ENCODE measurements around the gene NKX1-1.
"Not testable (repeated sequence)": the region's sequence is repeated elsewhere in the genome, so short reads cannot be mapped to it uniquely, and the experiment has no call there.

NKX1-1 gene

DNA sequence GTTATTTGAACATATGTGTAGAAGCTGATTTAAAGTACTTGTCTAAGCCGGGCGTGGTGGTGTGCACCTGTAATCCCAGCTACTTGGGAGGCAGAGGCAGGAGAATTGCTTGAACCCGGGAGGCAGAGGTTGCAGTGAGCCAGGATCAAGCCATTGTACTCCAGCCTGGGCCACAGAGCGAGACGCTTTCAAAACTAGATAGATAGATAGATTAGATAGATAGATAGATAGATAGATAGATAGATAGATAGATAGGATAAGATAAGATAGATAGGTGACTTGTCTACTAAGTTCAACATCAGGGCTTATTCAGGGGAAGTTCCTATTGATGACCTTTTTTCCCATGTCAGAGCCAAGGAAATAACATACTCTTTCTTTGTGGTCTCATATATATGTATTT is 12.9 kb downstream of the NKX1-1 start:
- H3K4me1 ChIP-seq (ENCODE audit: control insufficient read depth in 5 of 5, insufficient read depth in 5 of 5, low read length in 5 of 5); H3K27me3 ChIP-seq (ENCODE audit: control insufficient read depth in 5 of 5, insufficient read depth in 4 of 5, low read length in 5 of 5); H3K4me3 ChIP-seq (ENCODE audit: low read depth in 1 of 5, low read length in 5 of 5); H3K9ac ChIP-seq (ENCODE audit: low read length in 5 of 5); H3K27ac ChIP-seq (ENCODE audit: low read depth, low read length): not testable (repeated sequence)
- Histone ChIP-seq H3K36me3 (ENCODE audit: control insufficient read depth in 5 of 5, insufficient read depth in 5 of 5, low read length in 5 of 5) (peaks cover 15 to 53% (median 28%) of the 10 kb centered on the region in 5 donors), H3K9me3 (ENCODE audit: control insufficient read depth in 5 of 5, low read length in 5 of 5) (peaks cover 3 to 41% (median 18%) of the 10 kb centered on the region in 5 donors)

DNA sequence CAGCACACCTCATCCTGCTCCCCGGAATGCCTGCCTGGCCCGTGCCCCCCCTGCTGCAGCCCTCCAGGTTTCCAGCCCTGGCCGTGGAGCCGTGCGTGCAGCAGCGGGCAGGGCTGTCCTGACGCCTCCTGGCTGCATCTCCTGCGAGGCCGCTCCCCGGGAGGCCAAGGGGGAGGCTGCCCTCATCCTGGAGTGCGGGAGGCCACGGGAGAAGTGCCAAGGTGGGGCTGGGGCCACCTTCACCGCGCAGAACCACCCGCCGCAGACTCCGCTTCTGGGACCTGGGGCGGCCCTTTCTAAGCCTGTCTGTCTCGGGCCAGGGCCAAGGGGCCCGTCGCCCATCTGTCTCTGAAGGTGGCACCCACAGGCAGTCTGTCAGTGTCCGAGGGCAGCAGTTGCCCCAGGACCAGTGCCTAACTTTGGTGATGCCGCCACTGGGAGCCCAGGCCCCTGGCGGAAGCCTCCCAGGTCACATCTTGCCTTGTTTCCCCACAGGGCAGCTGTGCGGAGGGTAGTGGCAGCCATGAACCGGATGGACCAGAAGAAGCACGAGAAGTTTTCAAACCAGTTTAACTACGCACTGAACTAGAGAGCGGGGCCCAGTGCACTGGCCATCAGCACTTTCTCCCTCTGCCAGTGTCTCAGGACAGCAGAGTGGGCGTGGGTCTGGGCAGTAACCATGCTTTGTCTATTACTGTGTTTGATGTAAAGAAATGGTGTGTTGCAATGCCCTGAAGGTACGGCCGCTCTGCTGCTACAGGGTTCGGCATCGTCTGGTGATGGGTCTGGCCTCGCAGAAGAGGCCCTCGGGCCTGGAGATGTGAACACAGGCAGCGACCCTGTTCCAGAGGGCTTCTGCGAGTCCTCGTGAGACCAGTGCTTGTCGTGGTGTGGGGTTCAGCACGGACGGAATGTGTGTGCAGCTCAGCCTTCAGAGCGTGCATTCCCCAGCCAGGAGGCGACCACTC is 20.6 kb downstream of the NKX1-1 start:
- no peak overlapping the region for H3K4me3 ChIP-seq (ENCODE audit: low read depth in 1 of 5, low read length in 5 of 5)
- H3K27ac ChIP-seq (ENCODE audit: low read depth, low read length) = no peak overlapping the region
- H3K4me1 ChIP-seq (ENCODE audit: control insufficient read depth in 5 of 5, insufficient read depth in 5 of 5, low read length in 5 of 5) = no peaks in the 10 kb centered on the region
- no peak overlapping the region for H3K9ac ChIP-seq (ENCODE audit: low read length in 5 of 5)
- H3K9me3 ChIP-seq (ENCODE audit: control insufficient read depth in 5 of 5, low read length in 5 of 5) = peaks cover 5 to 10% (median 8%) of the 10 kb centered on the region in 5 donors
- H3K36me3 ChIP-seq (ENCODE audit: control insufficient read depth in 5 of 5, insufficient read depth in 5 of 5, low read length in 5 of 5) = peaks cover 10 to 74% (median 58%) of the 10 kb centered on the region in 5 donors
- no peaks in the 10 kb centered on the region for H3K27me3 ChIP-seq (ENCODE audit: control insufficient read depth in 5 of 5, insufficient read depth in 4 of 5, low read length in 5 of 5)

DNA sequence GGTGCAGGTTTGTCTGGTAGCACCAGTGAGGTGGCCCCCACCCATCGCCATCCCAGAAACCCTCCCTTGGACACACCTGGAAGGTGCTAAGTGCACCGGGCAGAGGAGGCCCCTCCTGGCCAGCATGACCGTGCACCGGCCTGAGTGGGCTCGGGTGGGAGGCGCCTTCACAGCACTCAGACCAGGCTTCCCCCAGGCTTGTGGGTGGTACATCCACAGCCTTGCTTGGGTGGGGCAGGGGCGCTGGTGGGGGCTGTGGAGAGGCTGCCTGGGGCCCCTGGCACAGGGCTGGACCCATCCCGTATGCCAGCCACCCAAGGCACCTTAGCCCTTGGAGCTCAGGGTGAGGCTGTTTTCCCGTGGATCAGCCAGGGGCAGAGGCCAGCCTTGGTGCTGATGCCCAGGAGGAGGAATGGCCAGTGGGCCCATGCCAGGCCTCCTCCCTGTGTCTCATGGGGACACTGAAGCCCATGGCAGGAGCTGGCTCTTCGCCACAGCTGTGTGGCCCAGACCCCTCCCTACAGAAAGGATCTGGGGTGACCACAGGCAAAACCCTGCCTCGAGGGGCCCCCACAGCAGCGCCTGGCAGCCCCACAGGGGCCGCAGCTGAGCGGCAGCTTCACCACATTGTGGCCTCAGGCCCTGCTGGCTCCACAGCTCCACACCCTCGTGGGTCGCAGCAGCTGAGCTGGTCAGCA is 21.4 kb downstream of the NKX1-1 start:
- peaks cover 5 to 10% (median 8%) of the 10 kb centered on the region in 5 donors for H3K9me3 ChIP-seq (ENCODE audit: control insufficient read depth in 5 of 5, low read length in 5 of 5)
- no peak overlapping the region for H3K27ac ChIP-seq (ENCODE audit: low read depth, low read length)
- no peaks in the 10 kb centered on the region for H3K4me1 ChIP-seq (ENCODE audit: control insufficient read depth in 5 of 5, insufficient read depth in 5 of 5, low read length in 5 of 5)
- no peak overlapping the region for H3K9ac ChIP-seq (ENCODE audit: low read length in 5 of 5)
- peaks cover 10 to 83% (median 60%) of the 10 kb centered on the region in 5 donors for H3K36me3 ChIP-seq (ENCODE audit: control insufficient read depth in 5 of 5, insufficient read depth in 5 of 5, low read length in 5 of 5)
- no peak overlapping the region for H3K4me3 ChIP-seq (ENCODE audit: low read depth in 1 of 5, low read length in 5 of 5)
- H3K27me3 ChIP-seq (ENCODE audit: control insufficient read depth in 5 of 5, insufficient read depth in 4 of 5, low read length in 5 of 5) = no peaks in the 10 kb centered on the region

DNA sequence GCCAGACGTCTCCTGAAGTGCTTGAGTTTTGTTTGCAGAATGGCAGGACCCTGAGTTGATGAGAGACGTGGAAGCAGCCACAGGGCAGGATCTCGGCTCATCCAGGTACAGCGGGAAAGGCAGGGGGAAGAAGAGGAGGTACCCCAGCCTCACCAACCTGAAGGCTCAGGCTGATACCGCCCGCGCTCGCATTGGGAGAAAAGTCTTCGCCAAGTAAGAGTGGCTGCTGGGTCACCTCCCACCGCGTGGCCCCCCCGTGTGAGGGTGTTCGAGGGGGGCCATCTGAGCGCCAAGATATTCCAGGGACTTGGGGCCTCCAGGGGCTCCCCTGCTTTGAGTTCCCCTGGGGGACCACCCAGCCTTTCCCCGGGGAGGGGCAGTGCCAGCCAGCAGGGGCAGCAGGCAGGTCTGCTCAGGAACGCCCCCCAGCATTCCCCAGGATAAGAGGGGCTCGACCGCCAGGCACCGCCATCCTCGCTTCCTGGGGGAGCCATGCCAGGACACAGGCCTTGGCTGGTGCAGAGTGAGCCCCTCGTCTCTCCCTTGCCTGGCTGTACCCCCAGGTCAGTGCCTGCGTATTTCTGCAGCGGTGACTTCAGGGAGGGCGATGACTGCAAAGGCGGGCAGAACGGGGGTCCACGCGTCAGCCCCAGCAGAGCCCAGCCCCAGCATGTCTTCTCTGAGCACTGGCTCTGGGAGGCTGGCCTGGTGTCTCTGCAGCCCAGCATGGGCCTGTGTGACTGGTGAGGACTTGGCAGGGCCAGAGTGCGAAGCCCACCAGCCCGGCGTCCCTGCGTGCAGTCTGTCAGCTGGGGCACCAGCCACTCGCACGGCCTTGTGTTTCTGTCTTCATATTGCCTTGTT is 22.3 kb downstream of the NKX1-1 start:
- H3K9ac ChIP-seq (ENCODE audit: low read length in 5 of 5) = no peak overlapping the region
- H3K36me3 ChIP-seq (ENCODE audit: control insufficient read depth in 5 of 5, insufficient read depth in 5 of 5, low read length in 5 of 5) = peaks cover 10 to 87% (median 60%) of the 10 kb centered on the region in 5 donors
- no peaks in the 10 kb centered on the region for H3K4me1 ChIP-seq (ENCODE audit: control insufficient read depth in 5 of 5, insufficient read depth in 5 of 5, low read length in 5 of 5)
- no peak overlapping the region for H3K27ac ChIP-seq (ENCODE audit: low read depth, low read length)
- H3K4me3 ChIP-seq (ENCODE audit: low read depth in 1 of 5, low read length in 5 of 5) = no peak overlapping the region
- H3K9me3 ChIP-seq (ENCODE audit: control insufficient read depth in 5 of 5, low read length in 5 of 5) = peaks cover 5 to 8% (median 7%) of the 10 kb centered on the region in 5 donors
- H3K27me3 ChIP-seq (ENCODE audit: control insufficient read depth in 5 of 5, insufficient read depth in 4 of 5, low read length in 5 of 5) = no peaks in the 10 kb centered on the region

DNA sequence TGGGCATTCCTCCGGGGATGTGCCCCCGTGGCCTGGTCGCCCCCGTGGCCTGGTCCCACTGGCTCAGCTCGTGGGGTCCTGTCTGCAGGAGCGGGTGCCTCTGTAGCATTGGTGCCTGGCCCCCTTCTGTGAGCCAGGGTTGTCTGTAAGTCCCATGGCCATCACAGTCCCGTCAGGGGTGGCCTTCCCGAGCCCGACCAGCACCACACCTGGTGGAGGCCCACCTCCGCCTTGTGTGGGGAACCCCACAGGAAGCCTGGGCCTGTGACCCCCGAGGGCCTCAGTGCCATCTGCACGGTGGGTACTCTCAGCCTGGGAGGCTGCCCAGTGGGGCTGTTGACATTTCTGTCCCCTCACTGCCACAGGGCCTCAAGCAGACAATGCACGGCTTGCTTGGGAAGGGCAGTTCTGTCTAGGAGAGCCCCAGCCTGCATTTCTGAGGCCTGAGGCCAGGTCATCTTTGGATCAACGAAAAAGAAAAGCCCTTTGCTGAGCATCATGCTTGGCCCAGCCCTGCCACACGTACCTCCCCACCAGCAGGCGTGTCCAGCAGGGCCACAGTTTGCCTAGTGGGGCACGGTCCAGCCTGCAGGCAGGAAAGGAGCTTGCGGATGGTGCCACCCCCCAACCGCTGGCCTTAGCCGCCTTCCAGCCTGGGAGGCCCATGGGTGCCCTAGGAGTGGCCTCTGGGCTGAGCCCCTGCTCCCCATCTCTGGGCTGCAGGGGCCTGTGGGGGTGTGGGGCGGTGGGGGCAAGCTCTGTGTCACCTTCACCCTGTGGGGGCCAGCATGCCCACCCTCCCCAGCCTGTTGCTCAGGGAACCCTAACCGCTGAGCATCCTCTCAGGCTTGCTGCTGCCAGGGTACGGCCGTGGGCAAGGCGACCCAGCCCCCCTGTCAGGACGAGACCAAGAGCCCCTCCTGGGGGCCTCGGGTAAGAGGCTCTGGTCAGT is 23.2 kb downstream of the NKX1-1 start:
- Histone ChIP-seq H3K27me3 (ENCODE audit: control insufficient read depth in 5 of 5, insufficient read depth in 4 of 5, low read length in 5 of 5) (no peaks in the 10 kb centered on the region), H3K9ac (ENCODE audit: low read length in 5 of 5) (no peak overlapping the region), H3K9me3 (ENCODE audit: control insufficient read depth in 5 of 5, low read length in 5 of 5) (no peaks in the 10 kb centered on the region), H3K27ac (ENCODE audit: low read depth, low read length) (no peak overlapping the region), H3K4me1 (ENCODE audit: control insufficient read depth in 5 of 5, insufficient read depth in 5 of 5, low read length in 5 of 5) (no peaks in the 10 kb centered on the region), H3K4me3 (ENCODE audit: low read depth in 1 of 5, low read length in 5 of 5) (no peak overlapping the region), H3K36me3 (ENCODE audit: control insufficient read depth in 5 of 5, insufficient read depth in 5 of 5, low read length in 5 of 5) (peaks cover 4 to 90% (median 55%) of the 10 kb centered on the region in 5 donors)

DNA sequence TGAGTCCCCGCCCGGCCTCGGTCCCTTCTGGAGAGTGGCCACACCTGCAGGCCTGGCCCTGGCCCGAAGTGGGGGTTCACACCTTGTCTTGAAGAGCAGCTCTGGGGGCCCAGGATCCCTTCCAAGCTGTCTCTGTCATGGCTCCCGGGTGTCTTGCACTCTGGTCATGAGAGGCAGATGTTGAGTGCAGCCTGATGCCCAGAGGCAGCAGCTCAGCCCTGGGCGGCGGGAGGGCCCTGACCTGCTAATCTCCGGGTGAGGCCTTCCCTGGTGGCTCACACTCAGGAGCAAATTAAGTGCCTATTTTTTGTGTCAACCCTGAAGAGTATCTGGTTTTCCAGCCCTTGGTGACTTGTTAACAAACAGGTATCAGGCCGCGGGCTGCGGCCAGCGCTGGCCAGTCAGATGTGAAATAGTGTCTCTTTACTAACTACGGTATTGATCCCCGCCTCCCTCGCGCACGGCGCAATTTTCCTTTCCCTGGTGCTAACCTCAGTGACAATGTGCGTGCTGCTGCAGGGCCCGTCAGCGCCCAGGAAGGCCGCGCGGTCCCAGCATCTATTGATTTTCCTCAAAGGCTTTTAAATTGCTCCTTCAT is 24.2 kb downstream of the NKX1-1 start:
- Histone ChIP-seq H3K27ac (ENCODE audit: low read depth, low read length) (no peak overlapping the region), H3K4me1 (ENCODE audit: control insufficient read depth in 5 of 5, insufficient read depth in 5 of 5, low read length in 5 of 5) (no peaks in the 10 kb centered on the region), H3K9ac (ENCODE audit: low read length in 5 of 5) (no peak overlapping the region), H3K27me3 (ENCODE audit: control insufficient read depth in 5 of 5, insufficient read depth in 4 of 5, low read length in 5 of 5) (no peaks in the 10 kb centered on the region), H3K9me3 (ENCODE audit: control insufficient read depth in 5 of 5, low read length in 5 of 5) (no peaks in the 10 kb centered on the region), H3K4me3 (ENCODE audit: low read depth in 1 of 5, low read length in 5 of 5) (no peak overlapping the region), H3K36me3 (ENCODE audit: control insufficient read depth in 5 of 5, insufficient read depth in 5 of 5, low read length in 5 of 5) (peaks cover 0 to 91% (median 54%) of the 10 kb centered on the region in 5 donors)

DNA sequence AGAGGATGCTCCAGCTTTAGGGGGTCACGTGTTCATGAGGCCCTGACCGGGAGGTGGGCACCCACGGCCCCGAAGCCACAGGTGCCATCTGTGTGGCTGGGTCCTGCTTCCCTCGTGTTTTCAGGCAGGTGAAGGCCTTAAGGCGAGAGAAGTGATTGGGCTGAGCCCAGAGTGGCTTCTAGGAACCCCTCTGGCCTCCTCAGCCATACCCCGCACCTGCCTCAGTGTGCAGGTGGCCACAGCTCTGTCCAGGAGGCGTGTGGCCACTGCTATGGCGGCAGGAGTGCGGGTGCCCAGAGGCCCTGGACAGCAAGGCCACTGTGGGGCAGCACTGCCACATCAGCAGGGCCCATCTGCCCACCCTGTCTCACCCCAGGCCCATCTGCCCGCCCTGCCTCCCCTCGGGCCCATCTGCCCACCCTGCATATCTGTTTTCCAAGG is 25.0 kb downstream of the NKX1-1 start:
- H3K9ac ChIP-seq (ENCODE audit: low read length in 5 of 5) = no peak overlapping the region
- H3K27me3 ChIP-seq (ENCODE audit: control insufficient read depth in 5 of 5, insufficient read depth in 4 of 5, low read length in 5 of 5) = no peaks in the 10 kb centered on the region
- no peaks in the 10 kb centered on the region for H3K9me3 ChIP-seq (ENCODE audit: control insufficient read depth in 5 of 5, low read length in 5 of 5)
- H3K27ac ChIP-seq (ENCODE audit: low read depth, low read length) = no peak overlapping the region
- no peaks in the 10 kb centered on the region for H3K4me1 ChIP-seq (ENCODE audit: control insufficient read depth in 5 of 5, insufficient read depth in 5 of 5, low read length in 5 of 5)
- H3K4me3 ChIP-seq (ENCODE audit: low read depth in 1 of 5, low read length in 5 of 5) = no peak overlapping the region
- peaks cover 0 to 92% (median 59%) of the 10 kb centered on the region in 5 donors for H3K36me3 ChIP-seq (ENCODE audit: control insufficient read depth in 5 of 5, insufficient read depth in 5 of 5, low read length in 5 of 5)

DNA sequence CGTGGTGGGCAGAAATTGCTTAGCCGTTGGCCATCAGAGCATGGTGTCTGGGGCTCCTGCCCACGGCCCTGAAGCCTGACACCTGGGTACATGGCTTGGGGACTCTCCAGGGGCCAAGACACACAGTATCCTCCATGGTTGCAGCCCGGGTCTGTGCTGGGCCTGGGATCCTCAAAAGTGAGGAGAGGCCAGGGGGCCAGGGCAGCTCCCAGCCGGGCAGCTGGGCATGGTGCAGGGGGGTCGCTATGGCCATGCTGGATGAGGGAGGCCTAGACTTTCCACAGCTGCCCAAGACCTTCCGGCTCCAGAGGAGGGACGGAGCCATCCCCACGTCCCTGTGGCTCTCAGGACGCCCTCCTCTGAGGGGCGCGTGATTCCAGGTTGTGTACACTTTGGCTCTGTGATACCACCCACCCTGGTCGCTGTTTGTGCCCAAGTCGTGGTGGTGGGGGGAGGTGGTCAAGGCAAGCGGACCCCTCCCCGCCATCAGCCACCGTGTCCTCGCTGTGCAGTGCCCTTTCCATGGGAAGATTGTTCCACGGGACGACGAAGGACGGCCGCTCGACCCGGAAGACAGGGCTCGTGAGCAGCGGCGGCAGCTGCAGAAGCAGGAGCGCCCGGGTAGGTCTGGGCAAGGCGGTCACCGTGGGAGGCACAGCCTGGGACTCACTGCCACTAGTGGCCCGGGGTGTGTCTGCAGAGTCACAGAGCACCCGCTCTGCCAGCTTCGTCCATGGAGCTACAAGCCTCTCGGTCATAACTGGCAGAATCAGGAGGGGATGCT is 25.7 kb downstream of the NKX1-1 start:
- H3K36me3 ChIP-seq (ENCODE audit: control insufficient read depth in 5 of 5, insufficient read depth in 5 of 5, low read length in 5 of 5) = peaks cover 0 to 92% (median 58%) of the 10 kb centered on the region in 5 donors
- H3K9me3 ChIP-seq (ENCODE audit: control insufficient read depth in 5 of 5, low read length in 5 of 5) = no peaks in the 10 kb centered on the region
- no peak overlapping the region for H3K9ac ChIP-seq (ENCODE audit: low read length in 5 of 5)
- H3K4me3 ChIP-seq (ENCODE audit: low read depth in 1 of 5, low read length in 5 of 5) = no peak overlapping the region
- H3K27ac ChIP-seq (ENCODE audit: low read depth, low read length) = no peak overlapping the region
- no peaks in the 10 kb centered on the region for H3K4me1 ChIP-seq (ENCODE audit: control insufficient read depth in 5 of 5, insufficient read depth in 5 of 5, low read length in 5 of 5)
- no peaks in the 10 kb centered on the region for H3K27me3 ChIP-seq (ENCODE audit: control insufficient read depth in 5 of 5, insufficient read depth in 4 of 5, low read length in 5 of 5)

All from subcutaneous abdominal adipose tissue (tissue), 5 donors.